Gastroesophageal sphincter (tissue), 3 donors: ENCODE measurements around the gene DACT3.

Source experiments
- EP300 ChIP-seq: sonication (generic); formaldehyde crosslinking; IDR thresholded peaks from one replicate; pipeline ENCODE4 v1.6.1; 2017; ENCODE audit warnings: antibody characterized with exemption, mild to moderate bottlenecking
- POLR2A ChIP-seq, 2 donors: fragments of 450-650 bp; IDR thresholded peaks; one replicate each; pipeline ENCODE4 v1.6.1; 2017; ENCODE audit warnings: antibody characterized with exemption in 2 of 2, mild to moderate bottlenecking in 2 of 2, moderate library complexity in 1 of 2
- TF ChIP-seq, protein P1 (sequence below), 4 experiments: fragments of 200-600 bp in 2 of 4; fragments of 450-650 bp in 2 of 4; sonication (generic) in 1 of 4; IDR thresholded peaks; one replicate each; pipeline ENCODE4 v1.5.1; 2017 to 2019; ENCODE audit warnings: antibody characterized with exemption in 4 of 4, mild to moderate bottlenecking in 2 of 4, moderate library complexity in 2 of 4

DNA sequence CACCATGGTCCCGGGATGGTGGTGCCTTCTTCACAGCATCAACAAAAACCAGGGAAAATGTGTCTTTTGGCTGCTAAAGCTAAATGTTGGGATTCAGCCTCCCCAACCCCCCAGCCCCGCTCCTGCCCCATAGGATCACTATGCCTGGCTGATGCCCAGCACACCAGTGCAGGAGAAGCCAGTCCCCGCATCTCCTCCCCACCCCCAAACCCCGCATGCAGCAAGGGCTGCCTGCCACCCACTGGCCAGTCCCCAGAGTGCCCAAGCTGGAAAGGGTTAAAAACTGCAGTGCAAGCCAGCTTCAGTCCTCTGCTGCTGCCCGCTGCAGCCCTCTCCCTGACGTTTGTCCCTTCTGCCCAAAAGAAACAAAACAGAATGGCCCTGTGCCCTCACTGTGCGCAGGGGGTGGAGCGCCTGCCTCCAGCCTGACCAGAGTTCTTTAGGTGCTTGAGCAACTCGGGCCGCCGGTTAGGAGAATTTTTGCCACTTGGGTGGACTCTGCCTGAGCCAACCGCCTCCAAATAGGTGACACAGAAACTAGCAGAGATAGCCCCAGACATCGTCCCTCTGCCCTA, 56.1 kb downstream of the DACT3 start:
- TF ChIP-seq POLR2A (IDR thresholded peaks at IDR 0.05) (no peak), EP300 (no peak)
- TF ChIP-seq, protein P1, sequence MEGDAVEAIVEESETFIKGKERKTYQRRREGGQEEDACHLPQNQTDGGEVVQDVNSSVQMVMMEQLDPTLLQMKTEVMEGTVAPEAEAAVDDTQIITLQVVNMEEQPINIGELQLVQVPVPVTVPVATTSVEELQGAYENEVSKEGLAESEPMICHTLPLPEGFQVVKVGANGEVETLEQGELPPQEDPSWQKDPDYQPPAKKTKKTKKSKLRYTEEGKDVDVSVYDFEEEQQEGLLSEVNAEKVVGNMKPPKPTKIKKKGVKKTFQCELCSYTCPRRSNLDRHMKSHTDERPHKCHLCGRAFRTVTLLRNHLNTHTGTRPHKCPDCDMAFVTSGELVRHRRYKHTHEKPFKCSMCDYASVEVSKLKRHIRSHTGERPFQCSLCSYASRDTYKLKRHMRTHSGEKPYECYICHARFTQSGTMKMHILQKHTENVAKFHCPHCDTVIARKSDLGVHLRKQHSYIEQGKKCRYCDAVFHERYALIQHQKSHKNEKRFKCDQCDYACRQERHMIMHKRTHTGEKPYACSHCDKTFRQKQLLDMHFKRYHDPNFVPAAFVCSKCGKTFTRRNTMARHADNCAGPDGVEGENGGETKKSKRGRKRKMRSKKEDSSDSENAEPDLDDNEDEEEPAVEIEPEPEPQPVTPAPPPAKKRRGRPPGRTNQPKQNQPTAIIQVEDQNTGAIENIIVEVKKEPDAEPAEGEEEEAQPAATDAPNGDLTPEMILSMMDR (IDR thresholded peaks at IDR 0.05), result no peak
